Type B pancreatic cell (in vitro differentiated cells): ENCODE measurements around the gene CNGA1. TPM values are rescaled to one million over a fixed set of nuclear protein-coding genes. Genes with fewer than 3 reads are reported as not detected.

Experiments used
- DNase-seq: peaks from one replicate; pipeline ENCODE4 v3.0.0; 2021; ENCODE audit warnings: mixed read lengths; ENCODE audit not compliant: unreplicated experiment; ENCODE audit errors: extremely low spot score
- H3K27ac Mint-ChIP-seq: 2 replicates; pipeline ENCODE4 v1.8.0; 2021; ENCODE audit warnings: mild to moderate bottlenecking, mixed read lengths
- H3K27me3 Mint-ChIP-seq: 2 replicates; pipeline ENCODE4 v1.8.0; 2021; ENCODE audit warnings: mixed read lengths
- H3K36me3 Mint-ChIP-seq: 2 replicates; pipeline ENCODE4 v1.8.0; 2021; ENCODE audit warnings: mixed read lengths
- H3K4me1 Mint-ChIP-seq: one replicate; pipeline ENCODE4 v1.8.0; 2021; ENCODE audit warnings: mixed read lengths; ENCODE audit not compliant: unreplicated experiment
- H3K4me3 Mint-ChIP-seq: 2 replicates; pipeline ENCODE4 v1.8.0; 2021; ENCODE audit warnings: mild to moderate bottlenecking, mixed read lengths
- H3K9me3 Mint-ChIP-seq: 2 replicates; pipeline ENCODE4 v1.8.0; 2021; ENCODE audit warnings: mixed read lengths
- CTCF ChIP-seq: fragments of 200-600 bp; sonication (generic); conservative IDR thresholded peaks from 2 replicates; pipeline ENCODE4 v1.5.0; 2021; ENCODE audit warnings: antibody characterized with exemption, mild to moderate bottlenecking
- long read RNA-seq: library from polyadenylated mRNA; unstranded; transcript quantifications from one replicate; pipeline ENCODE4 v2.0.0, GENCODE V29; 2020
- total RNA-seq: library from RNA; stranded (reverse); gene quantifications from 2 replicates; pipeline ENCODE4 v1.2.1, GENCODE V29; 2021; ENCODE audit warnings: low replicate concordance

The CNGA1 gene
- total RNA-seq = 1.0 and 5.3 TPM in 2 replicates
- long read RNA-seq, partial matches to known transcripts = 0 of 2 reads
- long read RNA-seq, other reads (novel, unspliced or antisense) = 2 of 2 reads

GRCh38 chr4:48016141-48017107, at the start of gene CNGA1, which contains the start of gene NIPAL1:
CNGA1 (minus strand) TSS chr4:48016681; CDS start chr4:47952689, 63,992 bp downstream.
NIPAL1 (plus strand) TSS chr4:48016772; CDS start chr4:48016840, 68 bp downstream.
- Mint-ChIP-seq H3K4me1 (peaks cover 5% of the 10 kb centered on the region), H3K36me3 (peaks cover 11% of the 10 kb centered on the region), H3K9me3 (peaks cover 5% of the 10 kb centered on the region), H3K27me3 (peaks cover 12% of the 10 kb centered on the region), H3K27ac (peak within 1 kb of the TSS; percentile 96), H3K4me3 (peak within 1 kb of the TSS; percentile 88)
- peak; percentile 52 for TF ChIP-seq CTCF
- DNase-seq = peak; percentile 92

GRCh38 chr4:48065587-48066052, 49.1 kb upstream of the CNGA1 start:
- Mint-ChIP-seq H3K27ac (no peak overlapping the region), H3K27me3 (no peaks in the 10 kb centered on the region), H3K9me3 (no peaks in the 10 kb centered on the region), H3K4me1 (no peaks in the 10 kb centered on the region), H3K4me3 (no peak overlapping the region), H3K36me3 (no peaks in the 10 kb centered on the region)
- no peak for DNase-seq
- TF ChIP-seq CTCF = no peak

- no peak for DNase-seq
- no peak overlapping the region for H3K27ac Mint-ChIP-seq
- peaks cover under 1% of the 10 kb centered on the region for H3K4me1 Mint-ChIP-seq
- TF ChIP-seq CTCF = no peak
- H3K27me3 Mint-ChIP-seq = no peaks in the 10 kb centered on the region
- peaks cover 1% of the 10 kb centered on the region for H3K36me3 Mint-ChIP-seq
- peaks cover under 1% of the 10 kb centered on the region for H3K9me3 Mint-ChIP-seq
- H3K4me3 Mint-ChIP-seq = no peak overlapping the region
These were observed 47.9 kb upstream of the CNGA1 start for GRCh38 chr4:48064349-48064748.

GRCh38 chr4:48058617-48059530, 42.4 kb upstream of the CNGA1 start:
- TF ChIP-seq CTCF = no peak
- peaks cover 4% of the 10 kb centered on the region for H3K9me3 Mint-ChIP-seq
- no peaks in the 10 kb centered on the region for H3K27me3 Mint-ChIP-seq
- peak overlapping the region; percentile 84 for H3K27ac Mint-ChIP-seq
- DNase-seq = no peak
- peaks cover 5% of the 10 kb centered on the region for H3K36me3 Mint-ChIP-seq
- peak overlapping the region; percentile 73 for H3K4me3 Mint-ChIP-seq
- H3K4me1 Mint-ChIP-seq = peaks cover 4% of the 10 kb centered on the region

GRCh38 chr4:48051078-48051477, 34.6 kb upstream of the CNGA1 start:
- TF ChIP-seq CTCF = no peak
- no peaks in the 10 kb centered on the region for H3K27me3 Mint-ChIP-seq
- H3K27ac Mint-ChIP-seq = no peak overlapping the region
- DNase-seq = no peak
- no peaks in the 10 kb centered on the region for H3K9me3 Mint-ChIP-seq
- H3K4me1 Mint-ChIP-seq = no peaks in the 10 kb centered on the region
- H3K36me3 Mint-ChIP-seq = no peaks in the 10 kb centered on the region
- no peak overlapping the region for H3K4me3 Mint-ChIP-seq
